ENCODE measurements around the gene C19orf81.
"Not testable (repeated sequence)": the region's sequence is repeated elsewhere in the genome, so short reads cannot be mapped to it uniquely, and the experiment has no call there.

Gene C19orf81

GRCh38 chr19:50649433-50650391 is at the start of gene C19orf81:
Gene C19orf81, plus strand, starts transcription at chr19:50649445. Its CDS starts 0 bp downstream, at chr19:50649445.
- in situ Hi-C loops (cut with HindIII; ENCODE audit: low sequenced_read_pairs), result no loop called here
- DNase-seq (ENCODE audit: low read depth, low spot score), result no peak
- no peak within 1 kb of the TSS for H3K4me3 ChIP-seq (ENCODE audit: low read depth, low read length)
- TF ChIP-seq, protein P1, sequence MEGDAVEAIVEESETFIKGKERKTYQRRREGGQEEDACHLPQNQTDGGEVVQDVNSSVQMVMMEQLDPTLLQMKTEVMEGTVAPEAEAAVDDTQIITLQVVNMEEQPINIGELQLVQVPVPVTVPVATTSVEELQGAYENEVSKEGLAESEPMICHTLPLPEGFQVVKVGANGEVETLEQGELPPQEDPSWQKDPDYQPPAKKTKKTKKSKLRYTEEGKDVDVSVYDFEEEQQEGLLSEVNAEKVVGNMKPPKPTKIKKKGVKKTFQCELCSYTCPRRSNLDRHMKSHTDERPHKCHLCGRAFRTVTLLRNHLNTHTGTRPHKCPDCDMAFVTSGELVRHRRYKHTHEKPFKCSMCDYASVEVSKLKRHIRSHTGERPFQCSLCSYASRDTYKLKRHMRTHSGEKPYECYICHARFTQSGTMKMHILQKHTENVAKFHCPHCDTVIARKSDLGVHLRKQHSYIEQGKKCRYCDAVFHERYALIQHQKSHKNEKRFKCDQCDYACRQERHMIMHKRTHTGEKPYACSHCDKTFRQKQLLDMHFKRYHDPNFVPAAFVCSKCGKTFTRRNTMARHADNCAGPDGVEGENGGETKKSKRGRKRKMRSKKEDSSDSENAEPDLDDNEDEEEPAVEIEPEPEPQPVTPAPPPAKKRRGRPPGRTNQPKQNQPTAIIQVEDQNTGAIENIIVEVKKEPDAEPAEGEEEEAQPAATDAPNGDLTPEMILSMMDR (IDR thresholded peaks at IDR 0.05; ENCODE audit: low read depth, low read length), result no peak

- no peak for DNase-seq (ENCODE audit: low read depth, low spot score)
- H3K4me3 ChIP-seq (ENCODE audit: low read depth, low read length), result no peak overlapping the region
- TF ChIP-seq, protein P1 (IDR thresholded peaks at IDR 0.05; ENCODE audit: low read depth, low read length), result no peak
- in situ Hi-C loops (cut with HindIII; ENCODE audit: low sequenced_read_pairs), result no loop called here
Observed at GRCh38 chr19:50601407-50602088, 47.7 kb upstream of the C19orf81 start.

GRCh38 chr19:50602089-50602422 is 47.2 kb upstream of the C19orf81 start:
- no peak for DNase-seq (ENCODE audit: low read depth, low spot score)
- H3K4me3 ChIP-seq (ENCODE audit: low read depth, low read length), result no peak overlapping the region
- TF ChIP-seq, protein P1 (IDR thresholded peaks at IDR 0.05; ENCODE audit: low read depth, low read length), result no peak
- in situ Hi-C loops (cut with HindIII; ENCODE audit: low sequenced_read_pairs), result no loop called here

DNA sequence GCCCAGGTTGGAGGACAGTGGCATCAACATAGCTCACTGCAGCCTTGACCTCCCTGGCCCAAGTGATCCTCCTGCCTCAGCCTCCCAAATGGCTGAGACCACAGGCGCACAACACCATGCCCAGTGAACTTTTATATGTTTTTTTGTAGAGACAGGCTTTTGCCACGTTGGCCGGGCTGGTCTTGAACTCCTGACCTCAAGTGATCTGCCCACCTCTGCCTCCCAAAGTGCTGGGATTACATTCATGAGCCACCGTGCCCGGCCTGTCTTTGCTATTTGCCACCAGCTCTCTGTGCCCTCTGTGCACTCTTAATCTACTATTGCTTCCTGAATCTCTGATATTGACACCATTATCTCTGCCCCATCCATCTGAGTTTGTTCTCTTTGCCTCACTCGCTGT is 46.7 kb upstream of the C19orf81 start:
- no peak for DNase-seq (ENCODE audit: low read depth, low spot score)
- in situ Hi-C loops (cut with HindIII; ENCODE audit: low sequenced_read_pairs), result no loop called here
- TF ChIP-seq, protein P1 (IDR thresholded peaks at IDR 0.05; ENCODE audit: low read depth, low read length), result no peak
- no peak overlapping the region for H3K4me3 ChIP-seq (ENCODE audit: low read depth, low read length)

DNA sequence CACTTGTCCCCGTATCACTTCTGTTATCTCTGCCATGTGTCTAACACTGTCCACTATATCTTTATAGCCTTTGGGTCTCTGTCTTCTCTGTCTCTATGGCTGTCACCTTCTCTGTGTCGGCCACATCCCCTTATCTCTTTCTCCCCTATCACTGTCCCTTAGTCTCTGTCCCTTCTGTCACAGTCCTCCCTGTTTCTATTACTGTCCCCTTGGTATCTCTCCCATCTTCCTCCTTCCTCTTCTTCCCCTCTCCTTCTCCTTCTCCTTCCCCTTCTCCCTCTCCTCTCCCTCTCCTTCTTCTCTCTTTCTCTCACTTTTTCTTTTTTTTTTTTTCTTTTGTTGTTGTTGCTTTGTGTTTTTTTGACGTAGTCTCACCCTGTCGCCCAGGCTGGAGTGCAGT is 46.3 kb upstream of the C19orf81 start:
- in situ Hi-C loops (cut with HindIII; ENCODE audit: low sequenced_read_pairs), result no loop called here
- no peak for DNase-seq (ENCODE audit: low read depth, low spot score)
- no peak overlapping the region for H3K4me3 ChIP-seq (ENCODE audit: low read depth, low read length)
- TF ChIP-seq, protein P1 (IDR thresholded peaks at IDR 0.05; ENCODE audit: low read depth, low read length), result no peak

DNA sequence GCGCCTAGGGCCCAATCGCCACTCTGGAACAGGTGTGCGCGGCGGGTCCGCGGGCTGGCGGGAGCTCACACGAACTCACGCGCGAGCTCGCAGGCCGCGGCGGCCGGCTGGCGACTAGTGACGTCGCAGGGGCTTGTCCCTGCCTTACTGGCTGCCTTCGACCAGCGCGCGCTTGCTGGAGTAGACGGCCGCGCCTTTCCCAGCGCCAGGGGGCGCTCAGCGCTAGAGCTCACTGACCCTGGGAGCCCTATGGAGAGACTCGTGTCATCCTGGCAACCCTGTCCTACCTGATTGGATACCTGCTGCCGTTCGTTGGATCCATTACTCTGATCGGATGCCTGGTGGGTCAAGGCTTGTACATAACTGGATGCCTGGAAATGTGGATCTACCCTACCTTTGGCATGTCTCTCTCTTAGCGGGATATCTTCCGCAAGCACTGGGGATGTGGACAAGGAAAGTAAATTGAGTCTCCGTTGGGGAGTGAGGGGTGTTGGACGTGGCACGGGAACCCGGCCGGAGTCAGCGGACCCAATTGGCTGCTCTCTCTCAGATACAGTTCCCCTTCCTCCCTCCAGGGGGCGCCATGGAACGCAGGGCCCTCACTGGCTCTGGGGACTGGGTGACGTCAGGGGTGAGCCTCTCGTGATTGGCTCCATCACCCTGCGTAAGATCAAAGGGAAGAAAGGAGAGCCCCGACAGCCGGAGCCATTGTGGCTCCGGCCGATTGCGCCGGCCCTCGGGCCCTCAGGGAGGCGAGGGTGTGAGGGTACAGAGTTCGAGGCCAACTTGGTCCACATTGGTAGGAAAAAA is 44.8 kb upstream of the C19orf81 start:
- in situ Hi-C loops (cut with HindIII; ENCODE audit: low sequenced_read_pairs); DNase-seq (ENCODE audit: low read depth, low spot score): not testable (repeated sequence)
- TF ChIP-seq, protein P1 (IDR thresholded peaks at IDR 0.05; ENCODE audit: low read depth, low read length), result peak; percentile 1

GRCh38 chr19:50606059-50606836 is 43.0 kb upstream of the C19orf81 start:
- DNase-seq (ENCODE audit: low read depth, low spot score); H3K4me3 ChIP-seq (ENCODE audit: low read depth, low read length); in situ Hi-C loops (cut with HindIII; ENCODE audit: low sequenced_read_pairs): not testable (repeated sequence)

More for the DNA sequence above, 44.8 kb upstream of the C19orf81 start:
- H3K4me3 ChIP-seq (ENCODE audit: low read depth, low read length), result not testable (repeated sequence)
